IMR-90 (cell line): ENCODE data around the gene ADCY5. TPM values are rescaled to one million over a fixed set of nuclear protein-coding genes. Genes with fewer than 3 reads are reported as not detected.
A peak's percentile ranks its signal among the peaks of the same experiment; 100 is the strongest.

Experiments
- ATAC-seq: fragments of 200-7000 bp; cut with Tn5 transposase; 2 replicates; pipeline ENCODE4 v1.9.1; 2020; ENCODE audit warnings: low read depth, mild to moderate bottlenecking, moderate library complexity
- BruUV-seq: library from RNA; stranded (reverse); fragments of 400-500 nt; replicated peaks from 2 replicates; lab custom pipeline; 2021; lab: Mats Ljungman, UMichigan
- CTCF ChIA-PET: fragments of 300-600 bp; formaldehyde crosslinking; extraction: SDS; loops from one replicate; lab custom pipeline; 2021; ENCODE audit warnings: antibody characterized with exemption; lab: Yijun Ruan, JAX
- POLR2A ChIA-PET: fragments of 300-600 bp; sonication (Branson Sonifier 250); formaldehyde crosslinking; loops from one replicate; lab custom pipeline; 2022; ENCODE audit warnings: antibody characterized with exemption; ENCODE audit not compliant: unreplicated experiment; lab: Charles Lee
- DNase-seq: peaks from one replicate; pipeline ENCODE4 v3.0.0; 2013
- H2AFZ ChIP-seq: replicated peaks from 2 replicates; pipeline ENCODE3; 2013; ENCODE audit warnings: low read length, mild to moderate bottlenecking; ENCODE audit not compliant: poor library complexity
- H2AK5ac ChIP-seq: 2 replicates; pipeline ENCODE4 v1.6.1; 2013; ENCODE audit warnings: low read depth, low read length, inconsistent platforms
- H2AK9ac ChIP-seq: replicated peaks from 2 replicates; pipeline ENCODE3; 2013; ENCODE audit warnings: mild to moderate bottlenecking, low read depth, low read length, moderate library complexity; ENCODE audit not compliant: poor library complexity
- H2BK120ac ChIP-seq: 2 replicates; pipeline ENCODE4 v1.6.1; 2013; ENCODE audit warnings: low read depth, low read length, inconsistent platforms
- H2BK15ac ChIP-seq: 3 replicates; pipeline ENCODE4 v1.6.1; 2013; ENCODE audit warnings: low read depth, low read length, inconsistent platforms
- H2BK20ac ChIP-seq: 2 replicates; pipeline ENCODE4 v1.6.1; 2013; ENCODE audit warnings: low read depth, mild to moderate bottlenecking, inconsistent platforms, low read length, moderate library complexity
- H2BK5ac ChIP-seq: 2 replicates; pipeline ENCODE4 v1.6.1; 2013; ENCODE audit warnings: mild to moderate bottlenecking, low read depth, low read length, inconsistent platforms; ENCODE audit not compliant: poor library complexity, severe bottlenecking
- H3K14ac ChIP-seq: replicated peaks from 2 replicates; pipeline ENCODE4 v1.6.1; 2013; ENCODE audit warnings: low read depth, low read length, inconsistent platforms
- H3K18ac ChIP-seq: 2 replicates; pipeline ENCODE4 v1.6.1; 2013; ENCODE audit warnings: low read depth, low read length, control low read depth
- H3K23ac ChIP-seq: 2 replicates; pipeline ENCODE4 v1.6.1; 2013; ENCODE audit warnings: low read depth, low read length, inconsistent platforms
- H3K27ac ChIP-seq: 2 replicates; pipeline ENCODE4 v1.5.1; 2013; ENCODE audit warnings: mild to moderate bottlenecking, control low read depth, low read length; ENCODE audit not compliant: insufficient read depth
- H3K27me3 ChIP-seq: 2 replicates; pipeline ENCODE4 v1.6.1; 2013; ENCODE audit warnings: low read length; ENCODE audit not compliant: control insufficient read depth, insufficient read depth
- H3K36me3 ChIP-seq: 2 replicates; pipeline ENCODE4 v1.6.1; 2013; ENCODE audit warnings: low read length, mixed read lengths; ENCODE audit not compliant: control insufficient read depth, insufficient read depth
- H3K4ac ChIP-seq: 2 replicates; pipeline ENCODE4 v1.6.1; 2013; ENCODE audit warnings: low read depth, low read length, inconsistent platforms
- H3K4me1 ChIP-seq: 2 replicates; pipeline ENCODE4 v1.6.1; 2013; ENCODE audit warnings: low read length, mixed read lengths; ENCODE audit not compliant: control insufficient read depth, insufficient read depth
- H3K4me2 ChIP-seq: 2 replicates; pipeline ENCODE4 v1.6.1; 2013; ENCODE audit warnings: low read depth, mild to moderate bottlenecking, control low read depth, low read length, moderate library complexity
- H3K4me3 ChIP-seq: 2 replicates; pipeline ENCODE4 v1.5.1; 2013; ENCODE audit warnings: low read depth, mild to moderate bottlenecking, control low read depth, low read length, moderate library complexity; ENCODE audit not compliant: insufficient read depth
- H3K56ac ChIP-seq: 2 replicates; pipeline ENCODE4 v1.6.1; 2013; ENCODE audit warnings: low read length, inconsistent platforms; ENCODE audit not compliant: insufficient read depth; ENCODE audit errors: extremely low read depth
- H3K79me1 ChIP-seq, 2 experiments: 2 replicates each; pipeline ENCODE4 v1.6.1; 2013; ENCODE audit warnings: low read length in 2 of 2, inconsistent platforms in 1 of 2, low read depth in 1 of 2
- H3K9ac ChIP-seq: 2 replicates; pipeline ENCODE4 v1.6.1; 2013; ENCODE audit warnings: low read depth, low read length, control low read depth
- H3K9me1 ChIP-seq: 2 replicates; pipeline ENCODE4 v1.6.1; 2013; ENCODE audit warnings: low read length, inconsistent platforms; ENCODE audit not compliant: insufficient read depth
- H3K9me3 ChIP-seq: 2 replicates; pipeline ENCODE4 v1.6.1; 2013; ENCODE audit warnings: low read length; ENCODE audit not compliant: control insufficient read depth, insufficient read depth
- H4K20me1 ChIP-seq: 2 replicates; pipeline ENCODE4 v1.6.1; 2013; ENCODE audit warnings: low read length, inconsistent platforms; ENCODE audit not compliant: insufficient read depth
- H4K5ac ChIP-seq: 2 replicates; pipeline ENCODE4 v1.6.1; 2013; ENCODE audit warnings: mild to moderate bottlenecking, low read depth, low read length, control low read depth
- H4K8ac ChIP-seq, 2 experiments: 2 replicates each; pipeline ENCODE4 v1.6.1; 2013; ENCODE audit warnings: low read depth in 2 of 2, low read length in 2 of 2, control low read depth in 1 of 2, inconsistent platforms in 1 of 2
- H4K91ac ChIP-seq: 2 replicates; pipeline ENCODE4 v1.6.1; 2013; ENCODE audit warnings: low read depth, low read length, inconsistent platforms; ENCODE audit not compliant: insufficient read depth
- BHLHE40 ChIP-seq: fragments of 150-350 bp; IDR thresholded peaks from 2 replicates; pipeline ENCODE4 v1.6.1; 2016; ENCODE audit warnings: mild to moderate bottlenecking, low read depth, low read length
- WGBS, 2 experiments: methylation state at CpG; one replicate each; pipeline versions ENCODE4 v1.1.5 to v1.1.7; 2013; ENCODE audit warnings: missing lambda C conversion rate in 2 of 2; ENCODE audit not compliant: insufficient read length in 1 of 2; ENCODE audit errors: extremely low coverage in 2 of 2; 5-methylcytosine and 5-hydroxymethylcytosine counted together
- dilution Hi-C: fragments of 300-500 bp; cut with HindIII; formaldehyde crosslinking; loops from one replicate; pipeline ENCODE4 v1.14.3; 2018; ENCODE audit warnings: low sequenced_read_pairs; ENCODE audit not compliant: unreplicated experiment
- in situ Hi-C: fragments of 300-500 bp; cut with MboI; formaldehyde crosslinking; loops from 3 replicates; pipeline ENCODE4 v1.14.3; 2019; ENCODE audit warnings: low sequenced_read_pairs, inconsistent platforms, mixed read lengths
- intact Hi-C: fragments of 100-400 bp; cut with micrococcal nuclease; formaldehyde crosslinking; loops from 2 replicates; pipeline ENCODE4 v1.10.0; 2022
- polyA plus RNA-seq, 3 experiments: library from polyadenylated mRNA; depleted of rRNA; stranded (reverse); fragments of >200 nt; gene quantifications; 2 replicates each; pipeline ENCODE4 v1.2.3, GENCODE V29; 2012; ENCODE audit warnings: low replicate concordance in 1 of 3
- total RNA-seq: library from RNA; depleted of rRNA; stranded (reverse); fragments of >200 nt; gene quantifications from 2 replicates; pipeline ENCODE4 v1.2.3, GENCODE V29; 2012

The ADCY5 gene
- total and polyA plus RNA-seq, 2 of the 4 experiments (the other 2 are of a cell fraction), result 0.14 to 0.18 TPM

DNA sequence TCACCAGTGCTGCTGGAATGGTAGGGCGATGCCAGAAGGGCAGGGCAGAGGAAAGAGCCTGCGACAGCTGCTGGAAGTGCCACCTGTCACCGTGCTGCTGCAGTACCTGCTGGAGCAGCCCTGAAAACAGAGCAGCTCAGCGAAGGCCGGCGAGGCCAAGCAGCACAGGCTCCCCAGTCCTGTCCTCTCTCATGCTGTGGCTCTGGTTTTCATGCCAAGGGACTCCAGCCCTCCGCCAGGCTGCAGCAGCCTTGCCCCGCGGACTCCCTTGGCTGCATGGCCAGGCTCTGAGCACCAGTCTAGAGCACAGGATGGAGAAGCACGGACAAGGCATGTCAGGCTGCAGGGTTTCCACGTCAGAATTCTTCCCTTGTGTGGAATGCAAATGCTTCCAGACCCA is 43.9 kb downstream of the ADCY5 start:
- ATAC-seq (no peak), DNase-seq (no peak)
- no peak overlapping the region for H4K8ac ChIP-seq
- no peak overlapping the region for H3K27ac ChIP-seq
- no peak overlapping the region for H2BK20ac ChIP-seq
- H2AK9ac ChIP-seq, result no peak overlapping the region
- H2BK5ac ChIP-seq, result no peak overlapping the region
- no peak overlapping the region for H3K4me3 ChIP-seq
- dilution Hi-C loops, result no loop called here
- no peaks in the 10 kb centered on the region for H4K20me1 ChIP-seq
- H4K91ac ChIP-seq, result no peak overlapping the region
- ChIA-PET CTCF (no interaction called here), POLR2A (no interaction called here)
- H3K4ac ChIP-seq, result no peak overlapping the region
- H2BK120ac ChIP-seq, result no peak overlapping the region
- in situ Hi-C loops, result no loop called here
- no peak overlapping the region for H3K9ac ChIP-seq
- H3K36me3 ChIP-seq, result no peaks in the 10 kb centered on the region
- peaks cover 32% of the 10 kb centered on the region for H3K27me3 ChIP-seq
- H3K18ac ChIP-seq, result no peak overlapping the region
- H2AK5ac ChIP-seq, result no peak overlapping the region
- H3K9me1 ChIP-seq, result no peaks in the 10 kb centered on the region
- WGBS, 2 experiments, result 56% methylated on average over 3 of the region's 11 CpGs; no CpG with 5 or more reads in 1 of the 2 experiments
- H2AFZ ChIP-seq, result peak overlapping the region; percentile 43
- no peaks in the 10 kb centered on the region; the same call in 1 of the 2 replicates for H3K4me1 ChIP-seq
- no peaks in the 10 kb centered on the region for H3K9me3 ChIP-seq
- no peak for TF ChIP-seq BHLHE40
- H3K4me2 ChIP-seq, result no peak overlapping the region
- BruUV-seq, result no TSS peak
- no peak overlapping the region for H3K23ac ChIP-seq
- H3K79me1 ChIP-seq, result no peaks in the 10 kb centered on the region
- H3K14ac ChIP-seq, result no peak overlapping the region
- H2BK15ac ChIP-seq, result no peak overlapping the region
- H4K5ac ChIP-seq, result no peak overlapping the region
- H3K56ac ChIP-seq, result no peak overlapping the region
- intact Hi-C loops, result no loop called here
